ENCODE measurements around the gene GTPBP3. TPM values are rescaled to one million over a fixed set of nuclear protein-coding genes. Genes with fewer than 3 reads are reported as not detected.

Gene GTPBP3
- total RNA-seq, 3 donors from 2014 or later (not counting 1 experiment from before 2014, with no cell fraction given): 21.6 to 33.0 (median 27.7) TPM

DNA sequence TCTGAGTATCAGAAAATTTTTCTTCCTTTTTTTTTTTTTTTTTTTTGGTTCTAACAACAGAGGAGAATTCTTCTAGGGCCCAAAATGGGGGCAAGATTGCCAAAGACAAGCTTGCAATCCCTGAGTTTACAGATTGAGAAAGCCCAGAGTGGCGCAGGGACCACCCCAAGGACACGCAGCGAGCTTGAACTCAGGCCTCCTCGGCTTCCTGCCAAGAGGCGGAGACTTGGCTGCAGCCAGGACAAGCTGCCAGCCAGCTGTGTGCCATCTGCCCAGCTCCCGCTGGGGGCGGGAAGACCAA, 32.2 kb upstream of the GTPBP3 start:
- no peaks in the 10 kb centered on the region for H3K36me3 Mint-ChIP-seq
- 2% methylated on average over 7 of the region's 7 CpGs for WGBS (ENCODE audit: insufficient coverage)

GRCh38 chr19:17305517-17306284, 31.7 kb upstream of the GTPBP3 start, which contains the start of gene MRPL34:
Gene MRPL34, plus strand, starts transcription at chr19:17305872. Its CDS starts 21 bp downstream, at chr19:17305893.
- ATAC-seq (peak; percentile 50 to 78 (median 62)), DNase-seq (peak; percentile 86 to 98)
- no peaks in the 10 kb centered on the region for H3K36me3 ChIP-seq (ENCODE audit: control insufficient read depth, insufficient read depth, low read length)
- H3K4me1 ChIP-seq (ENCODE audit: control insufficient read depth, insufficient read depth, low read length): peaks cover 54% of the 10 kb centered on the region
- H3K9me3 Mint-ChIP-seq: no peaks in the 10 kb centered on the region
- H3K27me3 ChIP-seq (ENCODE audit: control insufficient read depth, insufficient read depth, low read length): no peaks in the 10 kb centered on the region
- H3K36me3 Mint-ChIP-seq: no peaks in the 10 kb centered on the region
- H3K9me3 ChIP-seq (ENCODE audit: control insufficient read depth, insufficient read depth, low read length): no peaks in the 10 kb centered on the region
- intact Hi-C loops (cut with micrococcal nuclease): loop anchor here (1.0 kb wide), 1 partner anchor 38 kb away; the partner anchor contains the start of gene BABAM1
- H3K27me3 Mint-ChIP-seq (ENCODE audit: low read depth in 2 of 2): no peaks in the 10 kb centered on the region
- peak; percentile 66 for TF ChIP-seq CTCF (IDR thresholded peaks at IDR 0.05)
- H3K27ac ChIP-seq (ENCODE audit: low read length): peak within 1 kb of the TSS; percentile 58
- H3K27ac Mint-ChIP-seq: peak within 1 kb of the TSS; percentile 81 to 89
- H3K4me3 ChIP-seq (ENCODE audit: low read length): peak within 1 kb of the TSS; percentile 55
- under 1% methylated on average over 55 of the region's 55 CpGs for WGBS (ENCODE audit: insufficient coverage)
- H3K4me1 Mint-ChIP-seq: peaks cover 32 to 49% of the 10 kb centered on the region in 2 donors
- peak within 1 kb of the TSS; percentile 82 for H3K4me3 Mint-ChIP-seq

More for the DNA sequence above, 32.2 kb upstream of the GTPBP3 start:
- H3K4me1 ChIP-seq (ENCODE audit: control insufficient read depth, insufficient read depth, low read length): peaks cover 49% of the 10 kb centered on the region
- H3K27ac Mint-ChIP-seq: peak overlapping the region; percentile 81 to 89
- ATAC-seq (no peak), DNase-seq (no peak)
- H3K4me3 Mint-ChIP-seq: peak overlapping the region; percentile 82
- H3K27me3 ChIP-seq (ENCODE audit: control insufficient read depth, insufficient read depth, low read length): no peaks in the 10 kb centered on the region
- H3K4me1 Mint-ChIP-seq: peaks cover 27 to 44% of the 10 kb centered on the region in 2 donors
- H3K9me3 Mint-ChIP-seq: no peaks in the 10 kb centered on the region
- no peaks in the 10 kb centered on the region for H3K36me3 ChIP-seq (ENCODE audit: control insufficient read depth, insufficient read depth, low read length)
- peak overlapping the region; percentile 58 for H3K27ac ChIP-seq (ENCODE audit: low read length)
- no peaks in the 10 kb centered on the region for H3K9me3 ChIP-seq (ENCODE audit: control insufficient read depth, insufficient read depth, low read length)
- no peaks in the 10 kb centered on the region for H3K27me3 Mint-ChIP-seq (ENCODE audit: low read depth in 2 of 2)
- H3K4me3 ChIP-seq (ENCODE audit: low read length): peak overlapping the region; percentile 55
- intact Hi-C loops (cut with micrococcal nuclease): loop anchor here (1.0 kb wide), 1 partner anchor 38 kb away; the partner anchor contains the start of gene BABAM1
- TF ChIP-seq CTCF (IDR thresholded peaks at IDR 0.05): no peak

GRCh38 chr19:17306285-17306714, 31.1 kb upstream of the GTPBP3 start:
- H3K27ac ChIP-seq (ENCODE audit: low read length): peak overlapping the region; percentile 58
- no peaks in the 10 kb centered on the region for H3K27me3 ChIP-seq (ENCODE audit: control insufficient read depth, insufficient read depth, low read length)
- no peak for TF ChIP-seq CTCF (IDR thresholded peaks at IDR 0.05)
- H3K36me3 ChIP-seq (ENCODE audit: control insufficient read depth, insufficient read depth, low read length): no peaks in the 10 kb centered on the region
- peak overlapping the region; percentile 81 to 89 for H3K27ac Mint-ChIP-seq
- ATAC-seq (no peak), DNase-seq (no peak)
- H3K9me3 ChIP-seq (ENCODE audit: control insufficient read depth, insufficient read depth, low read length): no peaks in the 10 kb centered on the region
- peaks cover 56% of the 10 kb centered on the region for H3K4me1 ChIP-seq (ENCODE audit: control insufficient read depth, insufficient read depth, low read length)
- no peaks in the 10 kb centered on the region for H3K36me3 Mint-ChIP-seq
- peaks cover 35 to 52% of the 10 kb centered on the region in 2 donors for H3K4me1 Mint-ChIP-seq
- peak overlapping the region; percentile 55 for H3K4me3 ChIP-seq (ENCODE audit: low read length)
- H3K9me3 Mint-ChIP-seq: no peaks in the 10 kb centered on the region
- H3K4me3 Mint-ChIP-seq: peak overlapping the region; percentile 82
- WGBS (ENCODE audit: insufficient coverage): 13% methylated on average over 28 of the region's 28 CpGs
- intact Hi-C loops (cut with micrococcal nuclease): no loop called here
- H3K27me3 Mint-ChIP-seq (ENCODE audit: low read depth in 2 of 2): no peaks in the 10 kb centered on the region

Data from natural killer cell (primary cell).